ENCODE measurements around the gene MARVELD1.
A peak's percentile ranks its signal among the peaks of the same experiment; 100 is the strongest.

The MARVELD1 gene

GRCh38 chr10:97701438-97702069 is 12.0 kb upstream of the MARVELD1 start:
- WGBS (ENCODE audit: extremely low coverage, insufficient coverage, insufficient read length) = no CpG with 5 or more reads among the region's 12 CpGs
- no peaks in the 10 kb centered on the region for H3K79me2 ChIP-seq (ENCODE audit: control insufficient read depth, insufficient read depth, low read length, poor library complexity)
- no peak overlapping the region for H3K18ac ChIP-seq (ENCODE audit: low read length)
- no peak overlapping the region for H3K27ac ChIP-seq (ENCODE audit: low read depth, low read length)
- H3K23ac ChIP-seq (ENCODE audit: low read length) = no peak overlapping the region
- peak overlapping the region; percentile 7 for H4K91ac ChIP-seq (ENCODE audit: low read depth, low read length)
- H3K14ac ChIP-seq (ENCODE audit: low read length) = no peak overlapping the region
- peaks cover 3% of the 10 kb centered on the region for H3K79me1 ChIP-seq (ENCODE audit: low read length)
- no peaks in the 10 kb centered on the region for H3K36me3 ChIP-seq (ENCODE audit: control insufficient read depth in 1 of 2, insufficient read depth in 2 of 2, low read length in 2 of 2)
- H3K9ac ChIP-seq (ENCODE audit: low read length) = no peak overlapping the region
- no peaks in the 10 kb centered on the region for H3K9me3 ChIP-seq (ENCODE audit: insufficient read depth, low read depth, low read length)
- H2BK120ac ChIP-seq (ENCODE audit: insufficient read depth, low read length, poor library complexity) = no peak overlapping the region
- peak; percentile 51 to 84 for DNase-seq
- H2BK12ac ChIP-seq (ENCODE audit: low read length) = no peak overlapping the region
- H3K4me1 ChIP-seq (ENCODE audit: control insufficient read depth in 1 of 2, insufficient read depth in 2 of 2, low read length in 2 of 2) = no peaks in the 10 kb centered on the region
- peak overlapping the region; percentile 44 for H4K12ac ChIP-seq (ENCODE audit: low read depth, low read length)
- H3K27me3 ChIP-seq (ENCODE audit: insufficient read depth, low read length) = no peaks in the 10 kb centered on the region
- H2AFZ ChIP-seq (ENCODE audit: insufficient read depth, low read length, poor library complexity) = no peak overlapping the region
- H4K8ac ChIP-seq (ENCODE audit: low read depth, low read length) = peak overlapping the region; percentile 43
- H2AK5ac ChIP-seq (ENCODE audit: low read length) = no peak overlapping the region
- no peak overlapping the region for H3K4me3 ChIP-seq (ENCODE audit: low read depth, low read length)
- no peak overlapping the region for H2BK5ac ChIP-seq (ENCODE audit: low read depth, low read length, poor library complexity)
- H3K4ac ChIP-seq (ENCODE audit: low read depth, low read length) = no peak overlapping the region
- no peak overlapping the region for H3K4me2 ChIP-seq (ENCODE audit: low read length)

- Histone ChIP-seq H2AK5ac (ENCODE audit: low read length) (no peak overlapping the region), H3K36me3 (ENCODE audit: control insufficient read depth in 1 of 2, insufficient read depth in 2 of 2, low read length in 2 of 2) (no peaks in the 10 kb centered on the region), H4K12ac (ENCODE audit: low read depth, low read length) (no peak overlapping the region), H3K9me3 (ENCODE audit: insufficient read depth, low read depth, low read length) (no peaks in the 10 kb centered on the region), H3K79me2 (ENCODE audit: control insufficient read depth, insufficient read depth, low read length, poor library complexity) (no peaks in the 10 kb centered on the region), H3K18ac (ENCODE audit: low read length) (no peak overlapping the region), H3K79me1 (ENCODE audit: low read length) (peaks cover 3% of the 10 kb centered on the region), H4K91ac (ENCODE audit: low read depth, low read length) (no peak overlapping the region), H3K27ac (ENCODE audit: low read depth, low read length) (no peak overlapping the region), H2AFZ (ENCODE audit: insufficient read depth, low read length, poor library complexity) (no peak overlapping the region), H3K23ac (ENCODE audit: low read length) (no peak overlapping the region), H3K14ac (ENCODE audit: low read length) (no peak overlapping the region), H2BK120ac (ENCODE audit: insufficient read depth, low read length, poor library complexity) (no peak overlapping the region), H2BK5ac (ENCODE audit: low read depth, low read length, poor library complexity) (no peak overlapping the region), H3K4me2 (ENCODE audit: low read length) (no peak overlapping the region), H2BK12ac (ENCODE audit: low read length) (no peak overlapping the region), H3K9ac (ENCODE audit: low read length) (no peak overlapping the region), H3K4me3 (ENCODE audit: low read depth, low read length) (no peak overlapping the region), H3K27me3 (ENCODE audit: insufficient read depth, low read length) (no peaks in the 10 kb centered on the region), H3K4ac (ENCODE audit: low read depth, low read length) (no peak overlapping the region), H3K4me1 (ENCODE audit: control insufficient read depth in 1 of 2, insufficient read depth in 2 of 2, low read length in 2 of 2) (no peaks in the 10 kb centered on the region), H4K8ac (ENCODE audit: low read depth, low read length) (no peak overlapping the region)
- no CpG with 5 or more reads among the region's 7 CpGs for WGBS (ENCODE audit: extremely low coverage, insufficient coverage, insufficient read length)
- no peak for DNase-seq
These were observed 10.0 kb upstream of the MARVELD1 start for GRCh38 chr10:97703398-97704067.

GRCh38 chr10:97704341-97704740 is 9.2 kb upstream of the MARVELD1 start:
- H3K79me1 ChIP-seq (ENCODE audit: low read length) = peaks cover 3% of the 10 kb centered on the region
- no CpG with 5 or more reads among the region's 1 CpG for WGBS (ENCODE audit: extremely low coverage, insufficient coverage, insufficient read length)

GRCh38 chr10:97705006-97705670 is 8.4 kb upstream of the MARVELD1 start:
- Histone ChIP-seq H3K14ac (ENCODE audit: low read length) (no peak overlapping the region), H3K9ac (ENCODE audit: low read length) (no peak overlapping the region), H4K91ac (ENCODE audit: low read depth, low read length) (no peak overlapping the region), H2BK12ac (ENCODE audit: low read length) (no peak overlapping the region), H3K79me2 (ENCODE audit: control insufficient read depth, insufficient read depth, low read length, poor library complexity) (no peaks in the 10 kb centered on the region), H3K27me3 (ENCODE audit: insufficient read depth, low read length) (no peaks in the 10 kb centered on the region), H3K4ac (ENCODE audit: low read depth, low read length) (no peak overlapping the region), H3K4me3 (ENCODE audit: low read depth, low read length) (no peak overlapping the region), H3K36me3 (ENCODE audit: control insufficient read depth in 1 of 2, insufficient read depth in 2 of 2, low read length in 2 of 2) (no peaks in the 10 kb centered on the region), H4K12ac (ENCODE audit: low read depth, low read length) (no peak overlapping the region), H3K4me1 (ENCODE audit: control insufficient read depth in 1 of 2, insufficient read depth in 2 of 2, low read length in 2 of 2) (peaks cover 2 to 3% of the 10 kb centered on the region in 2 experiments), H3K23ac (ENCODE audit: low read length) (no peak overlapping the region), H4K8ac (ENCODE audit: low read depth, low read length) (no peak overlapping the region), H3K27ac (ENCODE audit: low read depth, low read length) (no peak overlapping the region), H2AK5ac (ENCODE audit: low read length) (no peak overlapping the region), H3K18ac (ENCODE audit: low read length) (no peak overlapping the region), H2BK5ac (ENCODE audit: low read depth, low read length, poor library complexity) (no peak overlapping the region), H3K79me1 (ENCODE audit: low read length) (peaks cover 3% of the 10 kb centered on the region), H2AFZ (ENCODE audit: insufficient read depth, low read length, poor library complexity) (no peak overlapping the region), H2BK120ac (ENCODE audit: insufficient read depth, low read length, poor library complexity) (no peak overlapping the region), H3K9me3 (ENCODE audit: insufficient read depth, low read depth, low read length) (no peaks in the 10 kb centered on the region), H3K4me2 (ENCODE audit: low read length) (no peak overlapping the region)
- no CpG with 5 or more reads among the region's 3 CpGs for WGBS (ENCODE audit: extremely low coverage, insufficient coverage, insufficient read length)
- DNase-seq = no peak

More at GRCh38 chr10:97704341-97704740, 9.2 kb upstream of the MARVELD1 start:
- no peak overlapping the region for H3K9ac ChIP-seq (ENCODE audit: low read length)
- no peak overlapping the region for H3K18ac ChIP-seq (ENCODE audit: low read length)
- no peaks in the 10 kb centered on the region for H3K27me3 ChIP-seq (ENCODE audit: insufficient read depth, low read length)
- H3K14ac ChIP-seq (ENCODE audit: low read length) = no peak overlapping the region
- H2BK12ac ChIP-seq (ENCODE audit: low read length) = no peak overlapping the region
- H4K12ac ChIP-seq (ENCODE audit: low read depth, low read length) = no peak overlapping the region
- no peak overlapping the region for H4K91ac ChIP-seq (ENCODE audit: low read depth, low read length)
- no peak overlapping the region for H3K27ac ChIP-seq (ENCODE audit: low read depth, low read length)
- peaks cover 2% of the 10 kb centered on the region in 2 experiments for H3K4me1 ChIP-seq (ENCODE audit: control insufficient read depth in 1 of 2, insufficient read depth in 2 of 2, low read length in 2 of 2)
- no peak overlapping the region for H3K4me2 ChIP-seq (ENCODE audit: low read length)
- H3K4me3 ChIP-seq (ENCODE audit: low read depth, low read length) = no peak overlapping the region
- H2AFZ ChIP-seq (ENCODE audit: insufficient read depth, low read length, poor library complexity) = no peak overlapping the region
- no peaks in the 10 kb centered on the region for H3K79me2 ChIP-seq (ENCODE audit: control insufficient read depth, insufficient read depth, low read length, poor library complexity)
- no peak overlapping the region for H3K23ac ChIP-seq (ENCODE audit: low read length)
- no peak for DNase-seq
- H2BK120ac ChIP-seq (ENCODE audit: insufficient read depth, low read length, poor library complexity) = no peak overlapping the region
- no peak overlapping the region for H2AK5ac ChIP-seq (ENCODE audit: low read length)
- no peaks in the 10 kb centered on the region for H3K36me3 ChIP-seq (ENCODE audit: control insufficient read depth in 1 of 2, insufficient read depth in 2 of 2, low read length in 2 of 2)
- H3K4ac ChIP-seq (ENCODE audit: low read depth, low read length) = no peak overlapping the region
- no peaks in the 10 kb centered on the region for H3K9me3 ChIP-seq (ENCODE audit: insufficient read depth, low read depth, low read length)
- H4K8ac ChIP-seq (ENCODE audit: low read depth, low read length) = no peak overlapping the region
- no peak overlapping the region for H2BK5ac ChIP-seq (ENCODE audit: low read depth, low read length, poor library complexity)

Measured in trophoblast cell (in vitro differentiated cells and primary cell).